ENCODE measurements around the gene PUS7L. TPM values are rescaled to one million over a fixed set of nuclear protein-coding genes. Genes with fewer than 3 reads are reported as not detected.

PUS7L gene
- total RNA-seq, 1 experiment from 2014 or later, result 10.2 TPM

DNA sequence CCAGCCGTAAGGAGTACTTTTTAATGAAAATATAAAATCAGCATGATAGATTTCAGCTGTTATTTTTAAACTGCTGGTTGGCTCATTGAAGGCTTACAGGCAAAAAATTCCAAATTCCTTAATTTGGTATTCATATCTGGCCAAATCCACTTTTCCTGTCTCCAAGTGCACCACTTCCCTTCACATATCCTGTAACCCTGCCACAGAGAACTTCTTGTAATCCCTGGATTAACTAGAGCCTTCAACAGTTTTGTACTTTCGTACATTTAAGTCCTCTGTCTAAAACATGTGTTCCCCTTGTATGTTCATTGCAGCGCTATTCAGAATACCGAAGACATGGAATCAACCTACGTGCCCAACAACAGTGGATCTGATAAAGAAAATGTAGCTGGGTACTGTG, 9.6 kb downstream of the PUS7L start:
- no peak for DNase-seq
- no peak overlapping the region for H3K27ac Mint-ChIP-seq (ENCODE audit: unreplicated experiment)
- BruUV-seq (replicated peaks), result no TSS peak
- no peaks in the 10 kb centered on the region for H3K36me3 Mint-ChIP-seq (ENCODE audit: insufficient read depth, unreplicated experiment)
- H3K4me3 Mint-ChIP-seq (ENCODE audit: low read depth, unreplicated experiment), result no peak overlapping the region
- no peaks in the 10 kb centered on the region for H3K27me3 Mint-ChIP-seq (ENCODE audit: unreplicated experiment)
- no peaks in the 10 kb centered on the region for H3K9me3 Mint-ChIP-seq (ENCODE audit: low read depth, unreplicated experiment)
- CTCF ChIA-PET, result no interaction called here
- intact Hi-C loops (cut with micrococcal nuclease; ENCODE audit: unreplicated experiment), result no loop called here
- TF ChIP-seq, protein P1, sequence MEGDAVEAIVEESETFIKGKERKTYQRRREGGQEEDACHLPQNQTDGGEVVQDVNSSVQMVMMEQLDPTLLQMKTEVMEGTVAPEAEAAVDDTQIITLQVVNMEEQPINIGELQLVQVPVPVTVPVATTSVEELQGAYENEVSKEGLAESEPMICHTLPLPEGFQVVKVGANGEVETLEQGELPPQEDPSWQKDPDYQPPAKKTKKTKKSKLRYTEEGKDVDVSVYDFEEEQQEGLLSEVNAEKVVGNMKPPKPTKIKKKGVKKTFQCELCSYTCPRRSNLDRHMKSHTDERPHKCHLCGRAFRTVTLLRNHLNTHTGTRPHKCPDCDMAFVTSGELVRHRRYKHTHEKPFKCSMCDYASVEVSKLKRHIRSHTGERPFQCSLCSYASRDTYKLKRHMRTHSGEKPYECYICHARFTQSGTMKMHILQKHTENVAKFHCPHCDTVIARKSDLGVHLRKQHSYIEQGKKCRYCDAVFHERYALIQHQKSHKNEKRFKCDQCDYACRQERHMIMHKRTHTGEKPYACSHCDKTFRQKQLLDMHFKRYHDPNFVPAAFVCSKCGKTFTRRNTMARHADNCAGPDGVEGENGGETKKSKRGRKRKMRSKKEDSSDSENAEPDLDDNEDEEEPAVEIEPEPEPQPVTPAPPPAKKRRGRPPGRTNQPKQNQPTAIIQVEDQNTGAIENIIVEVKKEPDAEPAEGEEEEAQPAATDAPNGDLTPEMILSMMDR (IDR thresholded peaks at IDR 0.05; ENCODE audit: unreplicated experiment), result no peak
- H3K4me1 Mint-ChIP-seq (ENCODE audit: low read depth, unreplicated experiment), result no peaks in the 10 kb centered on the region

DNA sequence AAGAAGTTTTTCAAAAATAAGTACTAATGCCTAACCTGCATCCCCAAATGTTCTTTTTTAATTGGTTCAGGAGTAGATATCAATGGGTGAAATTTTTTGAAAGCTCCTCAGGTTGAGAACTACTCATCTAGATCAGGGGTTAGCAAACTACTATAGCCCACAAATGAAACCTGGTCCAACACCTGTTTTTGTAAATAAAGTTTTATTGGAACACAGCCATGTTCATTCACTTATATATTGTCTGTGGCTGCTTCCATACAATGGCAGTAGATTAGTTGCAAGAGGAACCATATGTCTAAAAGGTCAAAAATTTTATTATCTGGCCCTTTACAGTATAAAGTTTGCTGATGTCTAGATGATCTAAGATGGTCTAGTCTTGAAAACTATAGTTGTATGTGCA, 13.8 kb downstream of the PUS7L start:
- Mint-ChIP-seq H3K27me3 (ENCODE audit: unreplicated experiment) (no peaks in the 10 kb centered on the region), H3K4me1 (ENCODE audit: low read depth, unreplicated experiment) (no peaks in the 10 kb centered on the region), H3K36me3 (ENCODE audit: insufficient read depth, unreplicated experiment) (no peaks in the 10 kb centered on the region), H3K27ac (ENCODE audit: unreplicated experiment) (no peak overlapping the region), H3K9me3 (ENCODE audit: low read depth, unreplicated experiment) (no peaks in the 10 kb centered on the region), H3K4me3 (ENCODE audit: low read depth, unreplicated experiment) (no peak overlapping the region)
- TF ChIP-seq, protein P1 (IDR thresholded peaks at IDR 0.05; ENCODE audit: unreplicated experiment), result no peak
- no TSS peak for BruUV-seq (replicated peaks)
- intact Hi-C loops (cut with micrococcal nuclease; ENCODE audit: unreplicated experiment), result no loop called here
- DNase-seq, result no peak
- CTCF ChIA-PET, result no interaction called here

- Mint-ChIP-seq H3K27ac (ENCODE audit: unreplicated experiment) (no peak overlapping the region), H3K36me3 (ENCODE audit: insufficient read depth, unreplicated experiment) (no peaks in the 10 kb centered on the region), H3K27me3 (ENCODE audit: unreplicated experiment) (no peaks in the 10 kb centered on the region), H3K4me3 (ENCODE audit: low read depth, unreplicated experiment) (no peak overlapping the region), H3K4me1 (ENCODE audit: low read depth, unreplicated experiment) (no peaks in the 10 kb centered on the region), H3K9me3 (ENCODE audit: low read depth, unreplicated experiment) (no peaks in the 10 kb centered on the region)
- no TSS peak for BruUV-seq (replicated peaks)
- no peak for DNase-seq
- TF ChIP-seq, protein P1 (IDR thresholded peaks at IDR 0.05; ENCODE audit: unreplicated experiment), result no peak
- intact Hi-C loops (cut with micrococcal nuclease; ENCODE audit: unreplicated experiment), result no loop called here
- CTCF ChIA-PET, result no interaction called here
Measured at GRCh38 chr12:43742106-43742505, 16.5 kb downstream of the PUS7L start.

DNA sequence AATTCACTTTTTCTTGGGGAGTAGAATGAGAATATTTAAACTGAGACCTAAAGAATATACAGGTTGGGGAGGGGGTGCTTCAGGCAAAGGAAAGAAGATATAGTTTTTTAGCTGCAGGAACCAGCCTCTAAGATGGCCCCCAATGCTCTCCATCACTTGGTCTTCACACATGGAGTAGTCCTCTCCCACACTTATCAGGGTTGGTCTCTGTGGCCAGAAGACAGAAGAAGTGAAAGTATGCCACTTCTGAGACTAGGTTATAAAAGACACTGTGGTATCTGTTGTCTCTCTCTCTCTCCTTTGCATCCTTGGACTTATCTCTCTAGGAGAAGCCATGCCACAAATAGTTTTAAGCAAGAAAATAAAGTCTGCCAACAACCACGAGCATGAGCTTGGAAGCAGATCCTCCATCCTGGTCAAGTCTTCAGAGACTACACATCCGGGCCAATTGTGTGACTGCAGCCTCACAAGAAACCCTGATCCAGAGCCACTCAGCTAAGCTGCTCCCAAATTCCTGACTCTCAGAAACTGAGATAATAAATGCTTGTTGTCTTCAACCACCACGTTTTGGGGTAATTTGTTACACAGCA, 18.0 kb downstream of the PUS7L start:
- CTCF ChIA-PET, result no interaction called here
- Mint-ChIP-seq H3K27ac (ENCODE audit: unreplicated experiment) (no peak overlapping the region), H3K4me1 (ENCODE audit: low read depth, unreplicated experiment) (no peaks in the 10 kb centered on the region), H3K36me3 (ENCODE audit: insufficient read depth, unreplicated experiment) (no peaks in the 10 kb centered on the region), H3K4me3 (ENCODE audit: low read depth, unreplicated experiment) (no peak overlapping the region), H3K27me3 (ENCODE audit: unreplicated experiment) (no peaks in the 10 kb centered on the region), H3K9me3 (ENCODE audit: low read depth, unreplicated experiment) (no peaks in the 10 kb centered on the region)
- TF ChIP-seq, protein P1 (IDR thresholded peaks at IDR 0.05; ENCODE audit: unreplicated experiment), result no peak
- no peak for DNase-seq
- BruUV-seq (replicated peaks), result no TSS peak
- intact Hi-C loops (cut with micrococcal nuclease; ENCODE audit: unreplicated experiment), result no loop called here
